Measurements from ENCODE around the gene IGFALS.
"Not testable (repeated sequence)": the region's sequence is repeated elsewhere in the genome, so short reads cannot be mapped to it uniquely, and the experiment has no call there.

The IGFALS gene

GRCh38 chr16:1817716-1818115, 24.2 kb upstream of the IGFALS start:
- DNase-seq, result no peak

- DNase-seq, result no peak
These were observed 23.7 kb upstream of the IGFALS start for GRCh38 chr16:1817276-1817589.

DNA sequence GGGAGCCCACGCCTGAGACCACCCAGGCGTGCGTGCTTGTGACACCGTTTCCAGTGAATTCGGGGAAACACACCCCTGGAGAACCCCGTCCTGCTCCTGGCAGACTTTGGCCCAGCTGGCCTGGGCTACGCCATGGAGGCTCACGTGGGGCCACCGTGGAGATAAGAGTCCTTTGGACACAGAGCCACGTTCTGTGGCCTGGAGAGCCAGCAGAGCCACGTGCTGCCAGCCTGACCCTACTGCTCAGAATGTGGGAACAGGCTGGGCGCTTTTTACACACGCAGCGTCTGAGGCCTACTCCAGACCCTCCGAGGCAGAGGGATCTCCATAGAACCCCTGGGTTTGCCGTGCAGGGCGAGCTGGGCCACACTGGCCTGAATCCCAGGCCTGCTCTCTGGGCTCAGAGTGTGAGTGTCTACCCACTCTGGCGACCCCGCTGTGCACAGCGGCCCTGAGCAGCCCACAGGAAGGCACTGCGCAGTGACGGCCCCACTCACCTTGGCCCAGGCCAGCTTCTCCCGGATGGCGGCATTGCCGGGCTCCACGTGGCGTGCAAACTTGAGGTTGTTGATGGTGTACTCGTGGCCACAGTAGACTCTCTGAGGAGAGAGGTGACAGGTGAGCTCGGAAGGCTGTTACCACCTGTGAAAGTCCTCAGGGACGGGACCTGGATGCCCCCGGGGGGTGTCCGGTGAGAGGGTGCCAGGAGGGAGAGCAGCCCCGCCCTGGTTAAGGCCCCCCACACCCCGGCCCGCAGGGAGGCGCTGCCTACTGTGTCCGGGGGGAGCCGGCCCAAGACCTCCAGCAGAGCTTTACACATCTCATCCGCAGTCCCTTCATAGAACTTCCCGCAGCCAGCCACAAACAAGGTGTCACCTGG, 23.1 kb upstream of the IGFALS start:
- no peak for DNase-seq

DNA sequence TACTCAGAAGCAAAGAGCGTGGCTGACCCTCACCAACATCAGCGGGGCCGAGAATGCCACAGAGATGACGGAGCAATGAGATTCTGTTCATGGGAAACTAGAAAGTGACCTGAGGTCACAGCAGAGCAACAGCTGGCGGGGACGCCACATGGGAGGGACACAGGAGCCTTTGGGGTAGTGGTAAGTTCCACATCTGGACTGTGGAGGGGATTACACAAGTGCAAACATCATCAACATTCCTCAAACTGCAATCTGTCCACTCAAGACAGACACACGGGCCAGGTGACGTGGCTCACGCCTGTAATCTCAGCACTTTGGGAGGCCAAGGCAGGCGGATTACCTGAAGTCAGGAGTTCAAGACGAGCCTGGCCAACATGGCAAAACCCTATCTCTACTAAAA, 22.0 kb upstream of the IGFALS start:
- DNase-seq, result no peak

- DNase-seq, result peak; percentile 99
These were observed 19.2 kb upstream of the IGFALS start for GRCh38 chr16:1812732-1813163.

GRCh38 chr16:1810536-1810935, 17.0 kb upstream of the IGFALS start:
- DNase-seq, result no peak

GRCh38 chr16:1810106-1810505, 16.6 kb upstream of the IGFALS start:
- no peak for DNase-seq

DNA sequence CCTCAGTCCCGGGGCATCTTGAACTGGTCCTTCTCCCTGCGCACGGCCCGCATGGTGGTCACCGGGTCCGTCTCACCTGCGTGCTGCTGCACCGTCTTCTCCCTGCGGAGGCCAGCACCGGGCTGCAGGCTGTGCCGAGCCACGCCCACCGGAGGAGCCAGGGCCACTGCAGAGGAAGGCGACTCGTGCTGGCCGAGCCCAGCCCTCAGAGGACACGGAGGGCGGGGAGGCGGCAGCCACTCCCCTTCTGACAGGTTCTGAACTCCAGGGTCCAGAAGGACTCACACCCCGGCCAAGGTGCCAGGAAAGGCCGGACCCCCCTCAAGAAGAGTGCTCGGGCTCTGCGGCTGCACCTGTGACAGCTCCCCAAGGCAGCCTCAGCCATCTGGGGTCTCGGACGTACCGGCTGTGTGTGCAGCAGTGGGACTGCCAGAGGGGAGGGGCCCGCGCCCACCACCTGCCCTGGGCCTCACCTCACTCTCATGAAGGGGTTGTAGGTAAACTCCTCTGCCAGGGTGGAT, 15.8 kb upstream of the IGFALS start:
- no peak for DNase-seq

DNA sequence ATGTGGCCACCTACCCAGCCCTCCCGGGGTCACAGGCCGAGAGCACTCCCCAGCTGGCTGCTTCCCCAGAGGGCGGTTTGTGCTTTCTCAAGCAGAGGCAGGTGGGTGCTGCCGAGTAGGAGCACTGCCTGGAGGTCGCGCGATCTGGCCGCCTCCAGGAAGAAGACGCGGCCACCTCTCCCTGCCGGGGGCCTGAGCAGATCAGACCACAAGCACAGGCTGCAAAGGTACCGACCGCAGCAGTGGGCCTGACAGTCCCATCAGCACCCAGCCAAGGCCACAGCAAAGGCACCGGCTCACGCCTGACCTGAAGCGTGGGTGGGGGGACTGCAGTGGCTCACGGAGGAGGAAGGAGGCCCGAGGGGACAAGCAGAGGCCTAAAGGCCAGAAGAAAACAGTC, 15.2 kb upstream of the IGFALS start:
- DNase-seq, result no peak

DNA sequence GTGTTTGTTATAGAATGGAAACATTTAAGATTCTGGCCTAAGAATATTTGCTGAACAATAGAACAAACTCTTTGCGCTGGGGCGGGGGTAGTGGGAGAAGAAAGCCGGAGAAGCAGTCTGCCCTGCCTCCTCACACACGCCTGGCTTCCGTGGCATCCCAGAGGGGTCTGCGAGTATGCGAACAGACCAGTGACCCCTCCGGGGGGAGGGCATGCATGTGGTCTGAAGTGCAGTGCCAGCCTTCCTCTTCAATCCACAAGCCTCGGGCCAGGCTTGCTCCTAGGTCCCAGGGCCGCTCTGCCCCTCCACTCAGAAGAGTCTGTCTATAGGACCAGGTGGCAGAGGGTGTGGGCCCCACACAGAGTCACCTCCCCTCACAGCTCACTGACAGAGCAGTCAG, 14.1 kb upstream of the IGFALS start:
- no peak for DNase-seq

DNA sequence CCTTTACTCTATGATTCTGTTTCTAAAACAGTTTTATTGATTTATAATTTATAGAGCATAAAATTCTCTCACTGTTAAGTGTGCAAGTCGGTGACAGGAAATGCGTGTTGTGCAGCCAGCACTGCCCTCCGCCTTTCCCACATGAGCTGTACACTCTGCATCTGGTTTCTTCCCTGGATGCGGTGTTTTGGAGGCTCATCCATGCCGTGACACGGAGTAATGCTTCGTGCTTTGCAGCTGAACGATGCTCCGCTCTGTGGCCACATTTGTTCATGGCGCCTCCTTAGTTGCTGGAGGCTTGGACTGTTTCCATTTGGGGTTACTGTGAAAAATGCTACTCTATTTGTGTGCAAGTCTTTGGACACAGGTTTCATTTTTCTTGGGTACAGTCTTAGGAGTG, 7.2 kb upstream of the IGFALS start:
- no peak for DNase-seq

DNA sequence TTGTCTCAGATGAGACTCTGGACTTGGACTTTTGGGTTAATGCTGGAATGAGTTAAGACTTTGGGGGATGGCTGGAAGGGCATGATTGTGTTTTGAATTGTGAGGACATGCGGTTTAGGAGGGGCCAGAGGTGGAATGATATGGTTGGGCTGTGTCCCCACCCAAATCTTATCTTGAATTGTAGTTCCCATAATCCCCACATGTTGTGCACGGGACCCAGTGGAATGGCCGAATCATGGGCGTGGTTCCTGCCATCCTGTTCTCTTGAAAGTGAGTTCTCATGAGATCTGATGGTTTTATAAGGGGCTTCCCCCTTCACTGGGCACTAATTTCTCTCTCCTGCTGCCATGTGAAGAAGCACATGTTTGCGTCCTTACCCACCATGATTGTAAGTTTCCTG, 5.8 kb upstream of the IGFALS start:
- DNase-seq, result not testable (repeated sequence)

- DNase-seq, result no peak
These were observed 1.6 kb upstream of the IGFALS start for GRCh38 chr16:1794908-1795666.

DNA sequence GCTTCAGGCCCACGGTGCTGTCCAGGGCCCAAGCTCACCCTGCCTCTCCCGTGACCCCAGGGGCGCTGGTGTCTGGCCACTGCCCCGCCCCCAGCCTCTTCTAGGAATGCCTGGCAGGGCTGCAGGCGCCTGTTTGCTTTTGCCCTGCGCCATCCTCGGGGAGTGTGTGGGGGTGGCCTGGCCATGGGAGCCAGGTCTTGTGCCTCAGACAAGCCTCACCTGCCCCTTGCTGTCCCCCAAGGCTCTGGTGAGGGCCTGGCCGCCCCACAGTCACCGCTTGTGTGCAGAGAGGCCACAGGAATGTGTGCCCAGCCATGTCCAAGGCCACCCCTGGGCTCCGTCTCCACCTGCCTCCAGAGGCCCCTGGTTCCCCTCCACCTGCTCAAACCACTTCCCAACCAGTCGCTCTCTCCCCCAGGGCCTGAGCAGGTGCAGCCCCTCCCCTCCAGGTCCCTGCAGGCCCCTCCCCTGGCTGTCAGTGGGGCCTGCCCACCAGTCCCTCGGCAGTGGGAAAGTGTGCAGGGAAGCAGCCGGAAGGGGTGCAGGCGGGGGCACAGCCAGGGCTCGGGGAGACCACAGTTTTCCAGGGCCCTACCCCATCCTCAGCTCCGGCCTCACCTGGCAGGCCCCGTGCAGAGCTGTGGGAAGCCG, 841 bp upstream of the IGFALS start:
- no peak for DNase-seq

DNA sequence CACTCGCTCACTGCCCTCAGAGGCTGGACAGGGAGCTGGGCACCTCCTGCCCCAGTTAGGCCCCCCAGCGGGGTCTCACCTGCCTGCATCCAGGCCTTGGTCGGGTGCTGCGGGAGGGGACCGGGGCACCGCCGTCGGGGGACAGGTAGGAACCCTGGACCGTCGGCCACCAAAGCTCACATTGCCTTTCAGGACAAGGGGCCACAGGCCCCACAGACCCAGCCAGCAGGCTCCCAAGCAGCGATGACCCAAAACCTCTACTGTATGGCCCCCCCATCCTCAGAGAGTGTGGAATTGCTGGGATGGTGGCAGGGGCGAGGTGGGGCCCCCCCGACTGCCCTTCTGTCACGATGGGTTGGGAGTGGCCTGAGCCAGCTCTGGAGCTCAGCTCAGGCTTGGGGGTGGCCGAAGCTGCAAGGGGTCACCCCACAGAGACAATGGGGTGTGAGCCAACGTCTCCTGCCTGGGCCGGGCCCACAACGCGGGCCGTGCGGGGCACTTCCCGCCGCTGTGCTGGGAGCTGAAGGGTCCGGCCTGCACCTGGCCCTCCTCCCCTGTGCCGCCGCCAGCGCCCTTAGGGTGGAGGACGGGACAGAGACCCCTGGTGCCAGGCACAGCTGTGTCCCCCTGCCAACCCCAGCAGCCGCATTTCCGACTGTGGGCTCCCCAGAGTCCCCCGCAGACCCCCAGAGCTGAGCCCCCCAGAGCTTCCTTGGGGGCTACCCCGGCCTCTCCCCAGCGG, 498 bp downstream of the IGFALS start:
- no peak for DNase-seq

DNA sequence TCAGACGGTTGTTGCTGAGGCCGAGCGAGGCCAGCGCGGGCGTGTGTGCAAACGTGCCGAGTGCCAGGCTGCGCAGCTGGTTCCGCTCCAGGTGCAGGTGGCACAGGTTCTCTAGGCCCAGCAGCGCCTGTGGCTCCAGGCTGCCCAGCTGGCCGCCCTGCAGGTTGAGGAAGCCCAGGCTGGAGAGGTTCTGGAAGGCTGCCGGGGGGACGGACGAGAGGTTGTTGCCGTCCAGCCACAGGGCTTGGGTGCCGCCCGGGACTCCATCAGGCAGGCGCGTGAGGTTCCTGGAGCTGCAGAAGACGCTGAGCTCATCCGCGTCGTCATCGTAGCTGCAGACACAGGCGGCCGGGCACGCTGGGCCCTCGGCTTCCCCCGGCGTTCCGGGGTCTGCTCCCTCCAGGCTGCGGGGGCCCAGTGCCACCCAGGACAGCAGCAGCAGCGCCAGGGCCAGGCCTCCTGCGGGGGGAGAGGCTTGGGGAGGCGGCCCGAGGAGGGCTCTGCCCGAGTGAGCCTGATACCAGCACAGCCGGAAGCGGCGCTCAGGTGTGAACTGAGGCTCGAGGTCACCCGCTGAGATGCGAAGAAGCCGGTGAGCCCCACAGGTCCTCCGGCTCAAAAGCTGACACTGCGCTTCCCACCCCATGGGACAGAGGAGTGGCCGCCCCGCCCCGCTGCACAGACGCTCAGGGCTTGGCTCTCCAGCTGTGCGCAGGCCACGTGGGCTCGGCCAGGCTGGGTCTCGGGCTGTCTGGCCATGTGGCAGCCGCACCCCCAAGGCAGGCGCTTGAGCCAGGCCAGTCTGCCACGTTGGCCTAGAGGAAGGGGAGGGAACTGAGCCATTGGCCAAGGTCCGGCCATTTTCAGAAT, 1.3 kb downstream of the IGFALS start:
- DNase-seq, result no peak

DNA sequence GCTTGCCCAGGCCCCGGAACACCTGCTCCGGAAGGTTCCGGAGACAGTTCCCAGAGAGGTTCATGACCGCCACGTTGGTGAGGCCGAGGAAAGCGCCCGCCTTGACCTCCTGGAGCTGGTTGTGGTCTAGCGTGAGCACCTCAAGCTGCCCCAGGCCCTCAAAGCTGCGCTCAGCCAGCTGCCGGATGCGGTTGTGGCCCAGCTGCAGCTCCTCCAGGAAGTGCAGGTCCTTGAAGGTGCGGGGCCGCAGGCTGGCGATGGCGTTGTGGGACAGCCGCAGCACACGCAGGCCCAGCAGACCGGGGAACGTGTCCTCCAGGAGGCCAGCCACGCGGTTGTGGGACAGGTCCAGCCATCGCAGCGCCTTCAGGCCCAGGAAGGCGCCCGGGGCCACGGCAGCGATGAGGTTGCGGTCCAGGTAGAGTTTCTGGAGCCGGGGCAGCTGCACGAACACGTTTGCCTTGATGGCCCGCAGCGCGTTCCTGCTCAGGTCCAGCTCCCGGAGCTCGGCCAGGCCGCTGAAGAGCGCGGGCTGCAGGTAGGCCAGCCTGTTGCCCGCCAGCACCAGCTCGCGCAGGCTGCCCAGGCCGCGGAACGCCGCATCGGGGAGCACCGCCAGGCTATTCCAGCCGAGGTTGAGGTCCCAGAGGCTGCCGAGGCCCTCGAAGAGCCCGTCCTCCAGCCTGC, 2.1 kb downstream of the IGFALS start:
- no peak for DNase-seq

GRCh38 chr16:1790611-1791255, 2.8 kb downstream of the IGFALS start:
- DNase-seq, result no peak

- no peak for DNase-seq
These were observed 3.3 kb downstream of the IGFALS start for GRCh38 chr16:1790261-1790610.

- no peak for DNase-seq
These were observed 3.9 kb downstream of the IGFALS start for GRCh38 chr16:1789643-1790045.

DNA sequence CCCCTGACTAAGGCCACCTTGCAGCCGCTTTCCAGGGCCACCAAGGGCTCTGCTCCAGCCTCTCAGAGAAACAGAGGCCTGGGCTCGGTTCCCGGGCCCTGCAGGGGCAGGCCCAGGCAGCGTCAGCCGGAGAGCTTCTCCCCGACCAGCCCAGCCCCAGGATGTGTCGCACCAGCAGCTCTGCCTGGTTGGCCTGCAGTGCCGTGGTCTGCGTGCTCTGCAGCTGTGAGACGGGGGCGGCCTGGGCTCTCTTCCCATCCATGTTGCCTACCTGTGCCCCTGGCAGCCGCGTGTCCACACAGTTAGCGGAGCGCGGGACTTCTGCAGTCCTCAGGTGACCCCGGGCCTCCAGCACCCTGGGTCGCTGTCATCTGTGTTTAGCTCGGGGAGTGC, 4.8 kb downstream of the IGFALS start:
- no peak for DNase-seq

All from NCI-H69 (cell line).